Lung (tissue), 12 donors: Measurements from ENCODE around the gene ZFYVE9. TPM values are rescaled to one million over a fixed set of nuclear protein-coding genes. Genes with fewer than 3 reads are reported as not detected.
A peak's percentile ranks its signal among the peaks of the same experiment; 100 is the strongest.

Source experiments
- ATAC-seq: fragments of 200-7000 bp; cut with Tn5 transposase; one replicate; pipeline ENCODE4 v1.9.1; 2020; ENCODE audit warnings: moderate number of reproducible peaks; ENCODE audit not compliant: insufficient read depth, low FRiP score
- DNase-seq, 3 donors: peaks; one replicate each; pipeline ENCODE4 v3.0.0-alpha.2; 2013 to 2017
- H3K27ac ChIP-seq, 2 donors: one replicate each; pipeline ENCODE4 v1.5.1; 2013; ENCODE audit warnings: mild to moderate bottlenecking in 2 of 2, moderate library complexity in 2 of 2, control low read depth in 1 of 2, inconsistent platforms in 1 of 2, low read depth in 1 of 2, low read length in 1 of 2
- H3K27me3 ChIP-seq, 3 donors: one replicate each; pipeline ENCODE4 v1.5.1; 2013; ENCODE audit warnings: low read length in 2 of 3; ENCODE audit not compliant: control insufficient read depth in 3 of 3, insufficient read depth in 3 of 3
- H3K36me3 ChIP-seq, 4 donors: one replicate each; pipeline ENCODE4 v1.5.1; 2013; ENCODE audit warnings: low read length in 4 of 4, mild to moderate bottlenecking in 1 of 4, moderate library complexity in 1 of 4; ENCODE audit not compliant: control insufficient read depth in 4 of 4, insufficient read depth in 4 of 4
- H3K4me1 ChIP-seq, 5 donors: one replicate each; pipeline ENCODE4 v1.5.1; 2013; ENCODE audit warnings: low read length in 5 of 5, mild to moderate bottlenecking in 2 of 5, moderate library complexity in 1 of 5; ENCODE audit not compliant: control insufficient read depth in 5 of 5, insufficient read depth in 5 of 5
- H3K4me3 ChIP-seq: one replicate; pipeline ENCODE4 v1.5.1; 2013; ENCODE audit warnings: mild to moderate bottlenecking, control low read depth, moderate library complexity
- H3K9ac ChIP-seq, 2 donors: one replicate each; pipeline ENCODE4 v1.5.1; 2013; ENCODE audit warnings: low read length in 2 of 2, control low read depth in 1 of 2; ENCODE audit not compliant: insufficient read depth in 1 of 2
- H3K9me3 ChIP-seq, 4 donors: one replicate each; pipeline ENCODE4 v1.5.1; 2013; ENCODE audit warnings: low read length in 3 of 4, mild to moderate bottlenecking in 1 of 4, moderate library complexity in 1 of 4; ENCODE audit not compliant: control insufficient read depth in 4 of 4, insufficient read depth in 3 of 4
- CTCF ChIP-seq: IDR thresholded peaks from 2 replicates; pipeline ENCODE4 v1.5.1; 2012; ENCODE audit warnings: mild to moderate bottlenecking; ENCODE audit errors: control extremely low read depth, extremely low read depth
- WGBS, 2 donors: extraction: QIAGEN DNeasy Blood & Tissue Kit; methylation state at CpG; one replicate each; pipeline ENCODE4 v1.1.7; 2013; 5-methylcytosine and 5-hydroxymethylcytosine counted together
- polyA plus RNA-seq, 2 donors: library from polyadenylated mRNA; stranded (reverse); fragments of 200-250 nt; gene quantifications; one replicate each; pipeline ENCODE4 v1.2.1, GENCODE V29; 2013
- total RNA-seq, 2 donors: library from RNA; depleted of rRNA in 1 of 2; stranded (reverse); fragments of >200 nt in 1 of 2; gene quantifications; one replicate each; pipeline ENCODE4 v1.2.1, GENCODE V29; 2014 to 2021
- donor health status: control.
- donor health status: control.
- donor health status: Bipolar disorder and iron deficiency.
- donor health status: healthy.
- donor health status: DM: yes; HTN: yes; CAD: no.

ZFYVE9 gene
- total and polyA plus RNA-seq, 4 donors, result 3.3 to 51.5 (median 9.9) TPM

- TF ChIP-seq CTCF, result no peak
These were observed 48.1 kb downstream of the ZFYVE9 start for GRCh38 chr1:52189898-52190480.

GRCh38 chr1:52190500-52191252, 48.8 kb downstream of the ZFYVE9 start:
- no peak for DNase-seq
- H3K9ac ChIP-seq, result no peak overlapping the region
- H3K4me3 ChIP-seq, result no peak overlapping the region
- no peak for TF ChIP-seq CTCF
- H3K9me3 ChIP-seq, result no peaks in the 10 kb centered on the region
- H3K4me1 ChIP-seq, result peaks cover 0 to 6% (median 2%) of the 10 kb centered on the region in 5 donors
- H3K27ac ChIP-seq, result no peak overlapping the region
- ATAC-seq, result no peak
- 73 to 77% methylated on average over 4 of the region's 4 CpGs for WGBS, 2 donors
- H3K27me3 ChIP-seq, result no peaks in the 10 kb centered on the region
- H3K36me3 ChIP-seq, result no peaks in the 10 kb centered on the region

More at GRCh38 chr1:52189898-52190480, 48.1 kb downstream of the ZFYVE9 start:
- peaks cover 0 to 6% (median 2%) of the 10 kb centered on the region in 5 donors for H3K4me1 ChIP-seq
- H3K27me3 ChIP-seq, result no peaks in the 10 kb centered on the region
- DNase-seq (no peak), ATAC-seq (no peak)
- H3K27ac ChIP-seq, result no peak overlapping the region
- H3K36me3 ChIP-seq, result no peaks in the 10 kb centered on the region
- no peak overlapping the region for H3K9ac ChIP-seq
- 69 to 71% methylated on average over 5 of the region's 5 CpGs for WGBS, 2 donors
- H3K4me3 ChIP-seq, result no peak overlapping the region
- no peaks in the 10 kb centered on the region for H3K9me3 ChIP-seq

GRCh38 chr1:52191395-52191965, 49.6 kb downstream of the ZFYVE9 start:
- H3K36me3 ChIP-seq, result no peaks in the 10 kb centered on the region
- no peak overlapping the region for H3K4me3 ChIP-seq
- TF ChIP-seq CTCF, result no peak
- no peaks in the 10 kb centered on the region for H3K27me3 ChIP-seq
- peak overlapping the region in 1 of 2 donors; percentile 16 for H3K9ac ChIP-seq
- ATAC-seq (no peak), DNase-seq (no peak)
- no peaks in the 10 kb centered on the region for H3K9me3 ChIP-seq
- H3K4me1 ChIP-seq, result peaks cover 0 to 6% (median 2%) of the 10 kb centered on the region in 5 donors
- H3K27ac ChIP-seq, result no peak overlapping the region
- WGBS, 2 donors, result 82 to 83% methylated on average over 2 of the region's 2 CpGs
